ENCODE data around the gene AGPAT3. TPM values are rescaled to one million over a fixed set of nuclear protein-coding genes. Genes with fewer than 3 reads are reported as not detected.

AGPAT3 gene
- total and polyA plus RNA-seq, 2 donors (not counting 1 experiment from before 2014, with no cell fraction given), result 29.4 to 44.9 TPM

- H3K4me1 ChIP-seq (ENCODE audit: control insufficient read depth, extremely low read depth, insufficient read depth, low read length), result no peaks in the 10 kb centered on the region
- no peaks in the 10 kb centered on the region for H3K9me3 ChIP-seq (ENCODE audit: control insufficient read depth, insufficient read depth, low read depth, low read length)
- no peak overlapping the region for H2AFZ ChIP-seq (ENCODE audit: low read length)
- H3K4me2 ChIP-seq (ENCODE audit: extremely low read depth, insufficient read depth, low read length), result no peak overlapping the region
- peaks cover 2% of the 10 kb centered on the region for H3K36me3 ChIP-seq (ENCODE audit: control insufficient read depth, insufficient read depth, low read length)
- H3K9ac ChIP-seq (ENCODE audit: insufficient read depth, low read length), result no peak overlapping the region
- peaks cover 7% of the 10 kb centered on the region for H3K79me2 ChIP-seq (ENCODE audit: control insufficient read depth, insufficient read depth, low read length)
- H4K20me1 ChIP-seq (ENCODE audit: control insufficient read depth, extremely low read depth, insufficient read depth, low read length), result no peaks in the 10 kb centered on the region
- TF ChIP-seq CTCF (conservative IDR thresholded peaks at IDR 0.05 in 1 of 2, IDR thresholded peaks at IDR 0.05 in 1 of 2; ENCODE audit: low read depth in 1 of 2, low read length in 2 of 2) (no peak), EZH2 (IDR thresholded peaks at IDR 0.05; ENCODE audit: low read length, missing control alignments) (no peak)
- DNase-seq (ENCODE audit: low read depth in 2 of 2), result no peak
- H3K27me3 ChIP-seq (ENCODE audit: control insufficient read depth, insufficient read depth, low read length), result no peaks in the 10 kb centered on the region
- no peak overlapping the region for H3K27ac ChIP-seq (ENCODE audit: insufficient read depth, low read length)
- H3K4me3 ChIP-seq (replicated peaks in 1 of 4; ENCODE audit: control extremely low read depth in 1 of 4, insufficient read depth in 1 of 4, low read depth in 3 of 4, low read length in 4 of 4), result no peak overlapping the region
Observed at GRCh38 chr21:43911935-43912487, 47.0 kb downstream of the AGPAT3 start.

GRCh38 chr21:43912500-43912899, 47.5 kb downstream of the AGPAT3 start:
- Histone ChIP-seq H2AFZ (ENCODE audit: low read length) (no peak overlapping the region), H3K27me3 (ENCODE audit: control insufficient read depth, insufficient read depth, low read length) (no peaks in the 10 kb centered on the region), H3K9me3 (ENCODE audit: control insufficient read depth, insufficient read depth, low read depth, low read length) (no peaks in the 10 kb centered on the region), H3K9ac (ENCODE audit: insufficient read depth, low read length) (no peak overlapping the region), H3K4me1 (ENCODE audit: control insufficient read depth, extremely low read depth, insufficient read depth, low read length) (no peaks in the 10 kb centered on the region), H3K27ac (ENCODE audit: insufficient read depth, low read length) (no peak overlapping the region), H4K20me1 (ENCODE audit: control insufficient read depth, extremely low read depth, insufficient read depth, low read length) (no peaks in the 10 kb centered on the region), H3K4me2 (ENCODE audit: extremely low read depth, insufficient read depth, low read length) (no peak overlapping the region), H3K79me2 (ENCODE audit: control insufficient read depth, insufficient read depth, low read length) (peaks cover 11% of the 10 kb centered on the region), H3K4me3 (replicated peaks in 1 of 4; ENCODE audit: control extremely low read depth in 1 of 4, insufficient read depth in 1 of 4, low read depth in 3 of 4, low read length in 4 of 4) (no peak overlapping the region), H3K36me3 (ENCODE audit: control insufficient read depth, insufficient read depth, low read length) (peaks cover 2% of the 10 kb centered on the region)
- no peak for DNase-seq (ENCODE audit: low read depth in 2 of 2)
- TF ChIP-seq CTCF (conservative IDR thresholded peaks at IDR 0.05 in 1 of 2, IDR thresholded peaks at IDR 0.05 in 1 of 2; ENCODE audit: low read depth in 1 of 2, low read length in 2 of 2), result no peak
- no peak for TF ChIP-seq EZH2 (IDR thresholded peaks at IDR 0.05; ENCODE audit: low read length, missing control alignments)

- DNase-seq (ENCODE audit: low read depth in 2 of 2), result no peak
- H3K4me2 ChIP-seq (ENCODE audit: extremely low read depth, insufficient read depth, low read length), result no peak overlapping the region
- no peaks in the 10 kb centered on the region for H3K36me3 ChIP-seq (ENCODE audit: control insufficient read depth, insufficient read depth, low read length)
- no peaks in the 10 kb centered on the region for H4K20me1 ChIP-seq (ENCODE audit: control insufficient read depth, extremely low read depth, insufficient read depth, low read length)
- no peak overlapping the region for H3K9ac ChIP-seq (ENCODE audit: insufficient read depth, low read length)
- no peak overlapping the region for H2AFZ ChIP-seq (ENCODE audit: low read length)
- TF ChIP-seq EZH2 (IDR thresholded peaks at IDR 0.05; ENCODE audit: low read length, missing control alignments) (no peak), CTCF (conservative IDR thresholded peaks at IDR 0.05 in 1 of 2, IDR thresholded peaks at IDR 0.05 in 1 of 2; ENCODE audit: low read depth in 1 of 2, low read length in 2 of 2) (no peak)
- no peak overlapping the region for H3K4me3 ChIP-seq (replicated peaks in 1 of 4; ENCODE audit: control extremely low read depth in 1 of 4, insufficient read depth in 1 of 4, low read depth in 3 of 4, low read length in 4 of 4)
- peaks cover 12% of the 10 kb centered on the region for H3K79me2 ChIP-seq (ENCODE audit: control insufficient read depth, insufficient read depth, low read length)
- no peaks in the 10 kb centered on the region for H3K9me3 ChIP-seq (ENCODE audit: control insufficient read depth, insufficient read depth, low read depth, low read length)
- H3K27me3 ChIP-seq (ENCODE audit: control insufficient read depth, insufficient read depth, low read length), result no peaks in the 10 kb centered on the region
- no peak overlapping the region for H3K27ac ChIP-seq (ENCODE audit: insufficient read depth, low read length)
- no peaks in the 10 kb centered on the region for H3K4me1 ChIP-seq (ENCODE audit: control insufficient read depth, extremely low read depth, insufficient read depth, low read length)
Observed at GRCh38 chr21:43912910-43913309, 47.9 kb downstream of the AGPAT3 start.
